ENCODE data around the gene MAPRE2.

- no peak for TF ChIP-seq CTCF (IDR thresholded peaks at IDR 0.05; ENCODE audit: low read length)
- no peak for TF ChIP-seq EZH2 (IDR thresholded peaks at IDR 0.05; ENCODE audit: borderline replicate concordance, low read length)
Measured at GRCh38 chr18:35104391-35105051, 63.3 kb downstream of the MAPRE2 start.

Measured in OCI-LY1 (cell line).